HG03159 (cell line): ENCODE data around the gene ALMS1.
"Not testable (repeated sequence)": the region's sequence is repeated elsewhere in the genome, so short reads cannot be mapped to it uniquely, and the experiment has no call there.

Experiments
- ATAC-seq: cut with Tn5 transposase; IDR thresholded peaks from one replicate; pipeline ENCODE4 v1.9.1; 2021; ENCODE audit warnings: mild to moderate bottlenecking, moderate library complexity; ENCODE audit not compliant: unreplicated experiment

Gene ALMS1

GRCh38 chr2:73504850-73505249 lies 119.2 kb downstream of the ALMS1 start:
- not testable (repeated sequence) for ATAC-seq

- ATAC-seq: not testable (repeated sequence)
These were observed 124.8 kb downstream of the ALMS1 start for GRCh38 chr2:73510470-73510869.

GRCh38 chr2:73516033-73516432 lies 130.4 kb downstream of the ALMS1 start:
- no peak for ATAC-seq

GRCh38 chr2:73528688-73529087 lies 143.1 kb downstream of the ALMS1 start:
- ATAC-seq: no peak

- ATAC-seq: not testable (repeated sequence)
These were observed 145.1 kb downstream of the ALMS1 start for GRCh38 chr2:73530773-73531172.

- ATAC-seq: no peak
These were observed 146.7 kb downstream of the ALMS1 start for GRCh38 chr2:73532381-73532780.

GRCh38 chr2:73536133-73536840 lies 150.7 kb downstream of the ALMS1 start:
- no peak for ATAC-seq

GRCh38 chr2:73560875-73561274 lies 175.2 kb downstream of the ALMS1 start:
- not testable (repeated sequence) for ATAC-seq

- no peak for ATAC-seq
These were observed 175.8 kb downstream of the ALMS1 start for GRCh38 chr2:73561422-73561821.

- no peak for ATAC-seq
These were observed 179.3 kb downstream of the ALMS1 start for GRCh38 chr2:73564986-73565385.

- no peak for ATAC-seq
These were observed 180.7 kb downstream of the ALMS1 start for GRCh38 chr2:73566288-73566878.

- no peak for ATAC-seq
These were observed 189.6 kb downstream of the ALMS1 start for GRCh38 chr2:73575261-73575660.

GRCh38 chr2:73582364-73582763 lies 196.7 kb downstream of the ALMS1 start:
- ATAC-seq: no peak

GRCh38 chr2:73588177-73588576 lies 202.5 kb downstream of the ALMS1 start:
- ATAC-seq: no peak

- ATAC-seq: no peak
These were observed 208.0 kb downstream of the ALMS1 start for GRCh38 chr2:73593680-73594079.

GRCh38 chr2:73594251-73594650 lies 208.6 kb downstream of the ALMS1 start:
- no peak for ATAC-seq

- no peak for ATAC-seq
These were observed 216.1 kb downstream of the ALMS1 start for GRCh38 chr2:73601780-73602179.

GRCh38 chr2:73603099-73603588 lies 217.5 kb downstream of the ALMS1 start:
- ATAC-seq: not testable (repeated sequence)

- ATAC-seq: not testable (repeated sequence)
These were observed 219.0 kb downstream of the ALMS1 start for GRCh38 chr2:73604589-73604988.

- no peak for ATAC-seq
These were observed 224.5 kb downstream of the ALMS1 start for GRCh38 chr2:73610111-73610510.

GRCh38 chr2:73611193-73611592 lies 225.6 kb downstream of the ALMS1 start:
- ATAC-seq: no peak

- ATAC-seq: no peak
These were observed 226.2 kb downstream of the ALMS1 start for GRCh38 chr2:73611867-73612266.
